Stomach (tissue), 9 donors: Measurements from ENCODE around the gene LRRC56. TPM values are rescaled to one million over a fixed set of nuclear protein-coding genes. Genes with fewer than 3 reads are reported as not detected.

ENCODE experiments used
- DNase-seq, 2 donors: peaks; one replicate each; pipeline versions ENCODE4 v3.0.0 to v3.0.0-alpha.2; 2013 to 2019
- H3K27ac ChIP-seq, 5 donors: fragments of 200-600 bp in 4 of 5; sonication (generic) in 4 of 5; one replicate each; pipeline ENCODE4 v1.5.1; 2013 to 2019; ENCODE audit warnings: mild to moderate bottlenecking in 1 of 5, moderate library complexity in 1 of 5
- H3K27me3 ChIP-seq, 3 donors: fragments of 200-600 bp; sonication (generic); one replicate each; pipeline ENCODE4 v1.5.1; 2017 to 2019; ENCODE audit warnings: mixed run types in 1 of 3
- H3K36me3 ChIP-seq, 4 donors: fragments of 200-600 bp; sonication (generic); 1 replicate in 3 of 4; 2 replicates in 1 of 4; pipeline ENCODE4 v1.5.1; 2016 to 2019
- H3K4me1 ChIP-seq, 4 donors: fragments of 200-600 bp; sonication (generic); one replicate each; pipeline ENCODE4 v1.5.1; 2016 to 2019
- H3K4me3 ChIP-seq, 4 donors: fragments of 200-600 bp; sonication (generic) in 3 of 4; one replicate each; pipeline ENCODE4 v1.5.1; 2016 to 2019; ENCODE audit warnings: mild to moderate bottlenecking in 1 of 4
- H3K9me3 ChIP-seq, 4 donors: fragments of 200-600 bp; sonication (generic); one replicate each; pipeline ENCODE4 v1.5.1; 2016 to 2019
- EP300 ChIP-seq: sonication (generic); formaldehyde crosslinking; IDR thresholded peaks from one replicate; pipeline ENCODE4 v1.6.1; 2017; ENCODE audit warnings: antibody characterized with exemption
- POLR2A ChIP-seq, 4 donors: fragments of 450-650 bp; IDR thresholded peaks; one replicate each; pipeline ENCODE4 v1.6.1; 2016; ENCODE audit warnings: antibody characterized with exemption in 4 of 4, control low read depth in 2 of 4, mild to moderate bottlenecking in 1 of 4, moderate library complexity in 1 of 4
- POLR2AphosphoS5 ChIP-seq, 3 donors: sonication (generic); formaldehyde crosslinking; IDR thresholded peaks; one replicate each; pipeline ENCODE4 v1.6.1; 2016; ENCODE audit warnings: antibody characterized with exemption in 3 of 3
- WGBS, 5 donors: extraction: QIAGEN DNeasy Blood & Tissue Kit in 3 of 5; methylation state at CpG; one replicate each; pipeline versions ENCODE4 v1.1.5 to v1.1.7; 2013 to 2018; 5-methylcytosine and 5-hydroxymethylcytosine counted together
- intact Hi-C: fragments of 100-400 bp; cut with DNase I; formaldehyde crosslinking; loops from one replicate; pipeline ENCODE4 v1.15.1; 2023; ENCODE audit warnings: low total_unique reads
- polyA plus RNA-seq, 3 donors: library from polyadenylated mRNA; stranded (reverse); fragments of 200-250 nt; gene quantifications; one replicate each; pipeline ENCODE4 v1.2.3, GENCODE V29; 2013
- total RNA-seq, 5 donors: library from RNA; depleted of rRNA; stranded (reverse); fragments of >200 nt; gene quantifications; one replicate each; pipeline versions ENCODE4 v1.1.0 to v1.2.3, GENCODE V29; 2014 to 2016
- TF ChIP-seq, protein P1 (sequence below), 7 experiments: fragments of 450-650 bp in 4 of 7; fragments of 200-600 bp in 3 of 7; sonication (generic) in 3 of 7; IDR thresholded peaks; one replicate each; pipeline ENCODE4 v1.5.1; 2016 to 2019; ENCODE audit warnings: antibody characterized with exemption in 7 of 7, control low read depth in 2 of 7, mild to moderate bottlenecking in 1 of 7
- donor health status: healthy with polysubstance abuse.
- donor health status: Bipolar disorder and iron deficiency.
- donor health status: healthy.

LRRC56 gene
- total and polyA plus RNA-seq, 8 donors = 0.18 to 8.1 (median 2.9) TPM; not detected in 1

DNA sequence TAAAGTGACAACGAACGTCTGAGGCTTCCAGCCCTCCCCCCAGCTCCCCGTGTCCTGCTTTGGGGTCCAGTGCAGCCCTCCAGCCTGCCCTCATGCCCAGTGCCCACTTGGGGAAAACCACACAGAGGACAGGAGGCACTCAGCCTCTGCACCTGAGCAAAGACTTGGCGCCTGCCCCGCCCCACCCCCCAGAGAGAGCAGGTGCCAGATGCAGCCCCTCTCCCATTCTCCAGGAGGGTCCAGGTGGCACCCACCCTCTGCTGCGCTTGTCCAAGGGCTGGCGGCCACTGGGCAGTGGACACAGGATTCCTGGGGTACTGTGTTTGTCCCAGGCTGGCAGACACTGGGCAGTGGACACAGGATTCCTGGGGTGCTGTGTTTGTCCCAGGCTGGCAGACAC is 46.0 kb upstream of the LRRC56 start:
- no peaks in the 10 kb centered on the region for H3K4me1 ChIP-seq
- no peaks in the 10 kb centered on the region for H3K9me3 ChIP-seq
- WGBS, 5 donors = 84 to 90% (median 88%) methylated on average over 6 to 7 of the region's 7 CpGs
- TF ChIP-seq POLR2A (IDR thresholded peaks at IDR 0.05) (no peak), POLR2AphosphoS5 (IDR thresholded peaks at IDR 0.05) (no peak), EP300 (no peak)
- TF ChIP-seq, protein P1, sequence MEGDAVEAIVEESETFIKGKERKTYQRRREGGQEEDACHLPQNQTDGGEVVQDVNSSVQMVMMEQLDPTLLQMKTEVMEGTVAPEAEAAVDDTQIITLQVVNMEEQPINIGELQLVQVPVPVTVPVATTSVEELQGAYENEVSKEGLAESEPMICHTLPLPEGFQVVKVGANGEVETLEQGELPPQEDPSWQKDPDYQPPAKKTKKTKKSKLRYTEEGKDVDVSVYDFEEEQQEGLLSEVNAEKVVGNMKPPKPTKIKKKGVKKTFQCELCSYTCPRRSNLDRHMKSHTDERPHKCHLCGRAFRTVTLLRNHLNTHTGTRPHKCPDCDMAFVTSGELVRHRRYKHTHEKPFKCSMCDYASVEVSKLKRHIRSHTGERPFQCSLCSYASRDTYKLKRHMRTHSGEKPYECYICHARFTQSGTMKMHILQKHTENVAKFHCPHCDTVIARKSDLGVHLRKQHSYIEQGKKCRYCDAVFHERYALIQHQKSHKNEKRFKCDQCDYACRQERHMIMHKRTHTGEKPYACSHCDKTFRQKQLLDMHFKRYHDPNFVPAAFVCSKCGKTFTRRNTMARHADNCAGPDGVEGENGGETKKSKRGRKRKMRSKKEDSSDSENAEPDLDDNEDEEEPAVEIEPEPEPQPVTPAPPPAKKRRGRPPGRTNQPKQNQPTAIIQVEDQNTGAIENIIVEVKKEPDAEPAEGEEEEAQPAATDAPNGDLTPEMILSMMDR (IDR thresholded peaks at IDR 0.05) = no peak
- no peak for DNase-seq
- no peak overlapping the region for H3K4me3 ChIP-seq
- intact Hi-C loops = no loop called here
- no peak overlapping the region for H3K27ac ChIP-seq
- H3K27me3 ChIP-seq = no peaks in the 10 kb centered on the region
- H3K36me3 ChIP-seq = peaks cover 29 to 91% (median 77%) of the 10 kb centered on the region in 4 donors

- intact Hi-C loops = no loop called here
- Histone ChIP-seq H3K27me3 (no peaks in the 10 kb centered on the region), H3K4me1 (no peaks in the 10 kb centered on the region), H3K36me3 (peaks cover 40 to 96% (median 88%) of the 10 kb centered on the region in 4 donors), H3K27ac (no peak overlapping the region), H3K4me3 (no peak overlapping the region), H3K9me3 (no peaks in the 10 kb centered on the region)
- TF ChIP-seq, protein P1 (IDR thresholded peaks at IDR 0.05) = no peak
- TF ChIP-seq POLR2AphosphoS5 (IDR thresholded peaks at IDR 0.05) (no peak), EP300 (no peak), POLR2A (IDR thresholded peaks at IDR 0.05) (no peak)
- 78 to 86% (median 85%) methylated on average over 16 to 32 of the region's 32 CpGs for WGBS, 5 donors
- DNase-seq = no peak
Measured at GRCh38 chr11:492427-493226, 44.7 kb upstream of the LRRC56 start.

DNA sequence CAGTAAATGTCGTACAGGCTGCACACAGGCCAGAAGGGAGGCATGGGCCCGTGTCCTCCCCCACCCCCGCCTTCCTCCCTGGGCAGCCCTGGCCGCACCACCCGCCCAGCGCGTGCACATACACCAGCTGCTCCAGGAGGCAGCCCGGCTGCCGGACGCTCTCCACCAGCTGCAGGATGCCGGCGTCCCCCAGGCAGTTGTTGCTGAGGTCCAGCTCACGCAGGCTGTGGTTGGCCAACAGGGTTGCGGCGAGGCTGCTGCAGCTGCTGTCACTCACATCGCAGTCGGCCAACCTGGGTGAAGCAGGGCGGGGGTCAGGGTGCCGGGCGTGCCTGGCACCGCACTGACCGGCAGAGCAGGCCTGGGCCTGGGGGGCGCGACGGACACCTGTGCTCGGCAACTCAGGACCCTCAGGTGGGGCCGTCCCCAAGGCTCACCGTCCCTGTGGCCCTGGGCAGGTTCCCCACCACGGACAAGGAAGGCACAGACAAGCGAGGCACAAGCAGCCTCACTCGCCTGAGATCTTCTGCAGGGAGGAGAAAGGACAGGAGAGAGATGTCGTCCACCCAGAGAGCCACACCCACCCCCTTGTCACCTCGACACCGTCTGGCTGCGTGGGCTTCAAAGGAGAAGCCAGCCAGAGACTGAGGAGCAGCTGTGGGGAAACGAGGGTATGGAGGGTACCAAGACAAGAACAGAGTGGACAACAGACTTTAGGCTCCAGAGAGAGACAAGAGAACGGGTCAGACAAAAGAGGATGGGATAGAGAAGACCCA is 42.4 kb upstream of the LRRC56 start:
- H3K27ac ChIP-seq = no peak overlapping the region
- H3K27me3 ChIP-seq = no peaks in the 10 kb centered on the region
- H3K36me3 ChIP-seq = peaks cover 63 to 96% (median 92%) of the 10 kb centered on the region in 4 donors
- intact Hi-C loops = no loop called here
- H3K4me3 ChIP-seq = no peak overlapping the region
- TF ChIP-seq EP300 = no peak
- no peak for TF ChIP-seq POLR2AphosphoS5 (IDR thresholded peaks at IDR 0.05)
- TF ChIP-seq, protein P1 (IDR thresholded peaks at IDR 0.05) = no peak
- no peak for TF ChIP-seq POLR2A (IDR thresholded peaks at IDR 0.05)
- no peaks in the 10 kb centered on the region for H3K9me3 ChIP-seq
- no peaks in the 10 kb centered on the region for H3K4me1 ChIP-seq
- WGBS, 5 donors = 78 to 88% (median 84%) methylated on average over 22 to 37 of the region's 37 CpGs
- DNase-seq = no peak

DNA sequence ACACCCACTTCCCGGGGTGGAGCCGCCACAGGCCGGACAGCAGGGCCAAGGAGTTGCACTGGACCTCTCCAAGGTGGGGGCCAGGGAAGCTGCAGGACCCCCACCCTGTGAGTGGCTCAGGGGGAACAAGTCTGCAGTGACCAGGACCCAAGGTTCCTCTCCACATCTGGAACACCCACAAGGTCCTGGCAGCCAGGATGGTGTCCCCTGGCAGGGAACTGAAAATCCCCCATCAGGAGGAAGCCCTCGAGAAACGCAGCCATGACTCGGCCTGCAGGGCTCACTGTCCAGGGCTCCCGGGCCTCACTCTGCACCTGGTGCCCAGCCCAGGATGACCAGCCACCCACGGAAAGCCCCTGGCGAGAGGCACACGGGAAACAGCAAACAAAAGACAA is 41.8 kb upstream of the LRRC56 start:
- 63 to 70% (median 68%) methylated on average over 10 of the region's 10 CpGs for WGBS, 5 donors
- no peak overlapping the region for H3K4me3 ChIP-seq
- H3K4me1 ChIP-seq = no peaks in the 10 kb centered on the region
- TF ChIP-seq POLR2AphosphoS5 (IDR thresholded peaks at IDR 0.05) (no peak), EP300 (no peak), POLR2A (IDR thresholded peaks at IDR 0.05) (no peak)
- TF ChIP-seq, protein P1 (IDR thresholded peaks at IDR 0.05) = no peak
- no peak for DNase-seq
- intact Hi-C loops = no loop called here
- H3K36me3 ChIP-seq = peaks cover 69 to 96% (median 92%) of the 10 kb centered on the region in 4 donors
- no peaks in the 10 kb centered on the region for H3K27me3 ChIP-seq
- no peaks in the 10 kb centered on the region for H3K9me3 ChIP-seq
- no peak overlapping the region for H3K27ac ChIP-seq
